PC-3 (cell line): ENCODE results near the gene PRKN.

ENCODE experiments used
- EZH2 ChIP-seq: fragments of 300-600 bp; sonication (generic); IDR thresholded peaks from one replicate; pipeline ENCODE4 v1.6.1; 2017; ENCODE audit warnings: antibody characterized with exemption, mild to moderate bottlenecking, low read length; ENCODE audit not compliant: unreplicated experiment
- EZH2phosphoT487 ChIP-seq: fragments of 300-600 bp; sonication (generic); IDR thresholded peaks from 2 replicates; pipeline ENCODE4 v1.6.1; 2018; ENCODE audit warnings: mild to moderate bottlenecking, antibody characterized with exemption, low read length, borderline replicate concordance
- TF ChIP-seq, protein P1 (sequence below): fragments of 300-600 bp; sonication (generic); conservative IDR thresholded peaks from 2 replicates; pipeline ENCODE4 v1.5.1; 2017; ENCODE audit warnings: antibody characterized with exemption, low read depth, mild to moderate bottlenecking, low read length

DNA sequence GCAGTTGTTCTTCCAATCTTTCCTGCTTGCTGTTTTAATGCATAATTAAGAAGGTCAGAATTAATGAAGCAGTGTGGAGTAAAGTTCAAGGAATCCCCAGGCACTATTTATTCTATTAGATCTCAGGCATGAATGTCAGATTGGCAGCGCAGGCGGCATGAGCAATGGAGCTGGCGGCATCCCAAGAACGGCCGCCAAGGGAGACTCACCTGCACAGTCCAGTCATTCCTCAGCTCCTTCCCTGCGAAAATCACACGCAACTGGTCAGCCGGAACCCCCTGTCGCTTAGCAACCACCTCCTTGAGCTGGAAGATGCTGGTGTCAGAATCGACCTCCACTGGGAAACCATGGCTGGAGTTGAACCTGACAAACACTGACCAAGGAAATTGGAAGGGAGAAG, 284.5 kb downstream of the PRKN start:
- no peak for TF ChIP-seq EZH2phosphoT487
- TF ChIP-seq, protein P1, sequence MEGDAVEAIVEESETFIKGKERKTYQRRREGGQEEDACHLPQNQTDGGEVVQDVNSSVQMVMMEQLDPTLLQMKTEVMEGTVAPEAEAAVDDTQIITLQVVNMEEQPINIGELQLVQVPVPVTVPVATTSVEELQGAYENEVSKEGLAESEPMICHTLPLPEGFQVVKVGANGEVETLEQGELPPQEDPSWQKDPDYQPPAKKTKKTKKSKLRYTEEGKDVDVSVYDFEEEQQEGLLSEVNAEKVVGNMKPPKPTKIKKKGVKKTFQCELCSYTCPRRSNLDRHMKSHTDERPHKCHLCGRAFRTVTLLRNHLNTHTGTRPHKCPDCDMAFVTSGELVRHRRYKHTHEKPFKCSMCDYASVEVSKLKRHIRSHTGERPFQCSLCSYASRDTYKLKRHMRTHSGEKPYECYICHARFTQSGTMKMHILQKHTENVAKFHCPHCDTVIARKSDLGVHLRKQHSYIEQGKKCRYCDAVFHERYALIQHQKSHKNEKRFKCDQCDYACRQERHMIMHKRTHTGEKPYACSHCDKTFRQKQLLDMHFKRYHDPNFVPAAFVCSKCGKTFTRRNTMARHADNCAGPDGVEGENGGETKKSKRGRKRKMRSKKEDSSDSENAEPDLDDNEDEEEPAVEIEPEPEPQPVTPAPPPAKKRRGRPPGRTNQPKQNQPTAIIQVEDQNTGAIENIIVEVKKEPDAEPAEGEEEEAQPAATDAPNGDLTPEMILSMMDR, result no peak
- TF ChIP-seq EZH2, result no peak
